ENCODE measurements around the gene CEP104. TPM values are rescaled to one million over a fixed set of nuclear protein-coding genes. Genes with fewer than 3 reads are reported as not detected.

The CEP104 gene
- total and polyA plus RNA-seq, 2 donors (not counting 1 experiment from before 2014, with no cell fraction given), result 27.7 to 71.8 TPM

- no peak overlapping the region for H3K27ac Mint-ChIP-seq
- H3K9ac ChIP-seq (ENCODE audit: low read length), result no peak overlapping the region
These were observed 80.6 kb downstream of the CEP104 start for GRCh38 chr1:3776231-3776961.

More at GRCh38 chr1:3776231-3776961, 80.6 kb downstream of the CEP104 start:
- Histone ChIP-seq H3K9me3 (ENCODE audit: control extremely low read depth in 1 of 3, control insufficient read depth in 2 of 3, insufficient read depth in 1 of 3, low read length in 2 of 3) (no peaks in the 10 kb centered on the region), H3K4me1 (ENCODE audit: control insufficient read depth in 2 of 2, insufficient read depth in 2 of 2, low read length in 2 of 2) (peaks cover 17 to 28% of the 10 kb centered on the region in 2 donors), H4K20me1 (ENCODE audit: control insufficient read depth, insufficient read depth, low read length, poor library complexity, severe bottlenecking) (no peaks in the 10 kb centered on the region), H3K27ac (ENCODE audit: low read length in 2 of 2) (no peak overlapping the region), H3K79me2 (ENCODE audit: control insufficient read depth, insufficient read depth, low read length) (no peaks in the 10 kb centered on the region), H3K27me3 (replicated peaks in 1 of 4; ENCODE audit: control extremely low read depth in 1 of 4, control insufficient read depth in 3 of 4, insufficient read depth in 4 of 4, low read length in 3 of 4) (no peaks in the 10 kb centered on the region), H3K4me3 (ENCODE audit: control extremely low read depth in 1 of 5, extremely low read depth in 1 of 5, insufficient read depth in 1 of 5, low read depth in 2 of 5, low read length in 4 of 5) (no peak overlapping the region), H3K36me3 (replicated peaks in 1 of 2; ENCODE audit: control extremely low read depth in 1 of 2, control insufficient read depth in 1 of 2, extremely low read depth in 1 of 2, insufficient read depth in 2 of 2, low read length in 1 of 2) (peaks cover 0 to 15% of the 10 kb centered on the region in 2 experiments), H3K4me2 (replicated peaks; ENCODE audit: low read depth, low read length, poor library complexity, severe bottlenecking) (no peak overlapping the region), H2AFZ (ENCODE audit: insufficient read depth, low read depth, low read length, poor library complexity, severe bottlenecking) (no peak overlapping the region)
- DNase-seq, result no peak
- 89% methylated on average over 19 of the region's 21 CpGs for WGBS (ENCODE audit: insufficient coverage)
- ChIA-PET CTCF (interaction anchor here (0.9 to 2.2 kb wide), 5 partner anchors 18 to 121 kb away, joined by 3 to 14 read pairs (median 4); partner anchors contain the start of gene LRRC47), POLR2A (no interaction called here)
- TF ChIP-seq CTCF (IDR thresholded peaks at IDR 0.05) (peak; percentile 29), EZH2 (IDR thresholded peaks at IDR 0.05; ENCODE audit: borderline replicate concordance, insufficient read depth, low read depth, low read length, poor library complexity, severe bottlenecking) (no peak)
- Mint-ChIP-seq H3K4me3 (no peak overlapping the region), H3K4me1 (peaks cover 20% of the 10 kb centered on the region), H3K27me3 (no peaks in the 10 kb centered on the region), H3K9me3 (ENCODE audit: insufficient read depth) (no peaks in the 10 kb centered on the region)
- intact Hi-C loops (cut with micrococcal nuclease), result no loop called here
- ATAC-seq (ENCODE audit: low read depth), result no peak
